WERI-Rb-1 (cell line): ENCODE data around the gene C1orf105.

Experiments used
- DNase-seq: peaks from one replicate; pipeline ENCODE4 v3.0.0-alpha.2; 2020
- H3K27ac ChIP-seq: fragments of 250-450 bp; sonication (Bioruptor Pico); 2 replicates; pipeline ENCODE4 v1.5.1; 2020; ENCODE audit warnings: mild to moderate bottlenecking, moderate library complexity
- H3K27me3 ChIP-seq: fragments of 250-450 bp; sonication (Bioruptor Pico); 2 replicates; pipeline ENCODE4 v1.5.1; 2021; ENCODE audit warnings: mild to moderate bottlenecking, low read depth, moderate library complexity; ENCODE audit not compliant: insufficient read depth, severe bottlenecking
- H3K36me3 ChIP-seq: fragments of 250-450 bp; sonication (Bioruptor Pico); 2 replicates; pipeline ENCODE4 v1.5.1; 2020; ENCODE audit warnings: mild to moderate bottlenecking, moderate library complexity
- H3K4me3 ChIP-seq: 2 replicates; pipeline ENCODE4 v1.5.1; 2011; ENCODE audit warnings: low read depth, mild to moderate bottlenecking, control low read depth, low read length
- H3K9me3 ChIP-seq: fragments of 250-450 bp; sonication (Bioruptor Pico); 2 replicates; pipeline ENCODE4 v1.5.1; 2021; ENCODE audit warnings: mild to moderate bottlenecking, moderate library complexity; ENCODE audit not compliant: severe bottlenecking
- CTCF ChIP-seq: IDR thresholded peaks from 2 replicates; pipeline ENCODE4 v1.5.1; 2011; ENCODE audit warnings: low read depth, mild to moderate bottlenecking, control low read depth, inconsistent platforms, low read length

C1orf105 gene

GRCh38 chr1:172398193-172398592 lies 22.3 kb upstream of the C1orf105 start:
- no peak for DNase-seq
- no peaks in the 10 kb centered on the region for H3K27me3 ChIP-seq
- no peak for TF ChIP-seq CTCF
- H3K36me3 ChIP-seq: no peaks in the 10 kb centered on the region
- no peak overlapping the region for H3K27ac ChIP-seq
- H3K4me3 ChIP-seq: no peak overlapping the region
- H3K9me3 ChIP-seq: no peaks in the 10 kb centered on the region

GRCh38 chr1:172398970-172399755 lies 21.3 kb upstream of the C1orf105 start:
- no peak overlapping the region for H3K4me3 ChIP-seq

GRCh38 chr1:172399756-172400721 lies 20.4 kb upstream of the C1orf105 start:
- no peak overlapping the region for H3K27ac ChIP-seq
- no peak for TF ChIP-seq CTCF
- H3K27me3 ChIP-seq: no peaks in the 10 kb centered on the region
- no peak overlapping the region for H3K4me3 ChIP-seq
- H3K9me3 ChIP-seq: no peaks in the 10 kb centered on the region
- no peaks in the 10 kb centered on the region for H3K36me3 ChIP-seq
- DNase-seq: no peak

More at GRCh38 chr1:172398970-172399755, 21.3 kb upstream of the C1orf105 start:
- no peaks in the 10 kb centered on the region for H3K36me3 ChIP-seq
- no peaks in the 10 kb centered on the region for H3K27me3 ChIP-seq
- no peak overlapping the region for H3K27ac ChIP-seq
- TF ChIP-seq CTCF: peak; percentile 25; the same call in 1 of the 2 replicates
- no peak for DNase-seq
- no peaks in the 10 kb centered on the region for H3K9me3 ChIP-seq

GRCh38 chr1:172400722-172401105 lies 19.8 kb upstream of the C1orf105 start:
- Histone ChIP-seq H3K4me3 (no peak overlapping the region), H3K36me3 (no peaks in the 10 kb centered on the region), H3K9me3 (no peaks in the 10 kb centered on the region), H3K27ac (no peak overlapping the region), H3K27me3 (no peaks in the 10 kb centered on the region)
- no peak for TF ChIP-seq CTCF
- DNase-seq: no peak

GRCh38 chr1:172401477-172401876 lies 19.0 kb upstream of the C1orf105 start:
- H3K4me3 ChIP-seq: no peak overlapping the region
- no peak for DNase-seq
- no peaks in the 10 kb centered on the region for H3K27me3 ChIP-seq
- H3K36me3 ChIP-seq: no peaks in the 10 kb centered on the region
- no peaks in the 10 kb centered on the region for H3K9me3 ChIP-seq
- TF ChIP-seq CTCF: no peak
- H3K27ac ChIP-seq: no peak overlapping the region
